B cell (primary cell): ENCODE data around the gene TSHZ3. TPM values are rescaled to one million over a fixed set of nuclear protein-coding genes. Genes with fewer than 3 reads are reported as not detected.

ENCODE experiments used
- ATAC-seq: fragments of 200-7000 bp; cut with Tn5 transposase; one replicate; pipeline ENCODE4 v1.10.0; 2021; ENCODE audit warnings: low read depth, mild to moderate bottlenecking, moderate number of reproducible peaks, moderate library complexity
- CTCF ChIA-PET: fragments of 350-600 bp; sonication (Branson Sonifier 250); formaldehyde crosslinking; loops from one replicate; lab custom pipeline; 2021; ENCODE audit warnings: antibody characterized with exemption, inconsistent platforms; lab: Charles Lee
- POLR2A ChIA-PET: fragments of 350-600 bp; sonication (Branson Sonifier 250); formaldehyde crosslinking; loops from one replicate; lab custom pipeline; 2021; ENCODE audit warnings: antibody characterized with exemption; lab: Charles Lee
- DNase-seq: peaks from one replicate; pipeline ENCODE4 v3.0.0; 2013
- H2AFZ ChIP-seq: 2 replicates; pipeline ENCODE4 v1.6.1; 2012; ENCODE audit warnings: mild to moderate bottlenecking, low read depth, low read length; ENCODE audit not compliant: insufficient read depth, poor library complexity, severe bottlenecking
- H3K27ac ChIP-seq, 2 donors: 1 replicate in 1 of 2; 2 replicates in 1 of 2; pipeline ENCODE4 v1.5.1; 2012 to 2013; ENCODE audit warnings: low read length in 2 of 2, mild to moderate bottlenecking in 2 of 2, moderate library complexity in 1 of 2
- H3K27me3 ChIP-seq, 4 experiments: fragments of 200-600 bp in 1 of 4; sonication (generic) in 1 of 4; replicated peaks in 1 of 4; 1 replicate in 2 of 4; 2 replicates in 2 of 4; pipeline versions ENCODE4 v1.6.1 to v1.7.0; 2013 to 2016; ENCODE audit warnings: low read length in 3 of 4, mild to moderate bottlenecking in 2 of 4, mixed read lengths in 1 of 4, moderate library complexity in 1 of 4; ENCODE audit not compliant: insufficient read depth in 4 of 4, control insufficient read depth in 3 of 4; ENCODE audit errors: control extremely low read depth in 1 of 4
- H3K36me3 ChIP-seq, 2 experiments: replicated peaks in 1 of 2; 1 replicate in 1 of 2; 2 replicates in 1 of 2; pipeline versions ENCODE4 v1.6.1 to v1.7.1; 2013; ENCODE audit warnings: low read length in 1 of 2; ENCODE audit not compliant: insufficient read depth in 2 of 2, control insufficient read depth in 1 of 2; ENCODE audit errors: control extremely low read depth in 1 of 2, extremely low read depth in 1 of 2
- H3K4me1 ChIP-seq, 2 donors: fragments of 200-600 bp in 1 of 2; sonication (generic) in 1 of 2; 1 replicate in 1 of 2; 2 replicates in 1 of 2; pipeline versions ENCODE4 v1.5.1 to v1.6.1; 2013 to 2017; ENCODE audit warnings: low read length in 2 of 2; ENCODE audit not compliant: control insufficient read depth in 2 of 2, insufficient read depth in 2 of 2
- H3K4me2 ChIP-seq: replicated peaks from 2 replicates; pipeline ENCODE3; 2012; ENCODE audit warnings: mild to moderate bottlenecking, low read depth, low read length; ENCODE audit not compliant: poor library complexity, severe bottlenecking
- H3K4me3 ChIP-seq, 5 experiments: fragments of 200-600 bp in 1 of 5; sonication (generic) in 1 of 5; 1 replicate in 3 of 5; 2 replicates in 2 of 5; pipeline versions ENCODE4 v1.5.1 to v1.7.0; 2011 to 2016; ENCODE audit warnings: low read length in 4 of 5, mild to moderate bottlenecking in 4 of 5, low read depth in 2 of 5, control low read depth in 1 of 5, moderate library complexity in 1 of 5; ENCODE audit not compliant: insufficient read depth in 1 of 5; ENCODE audit errors: control extremely low read depth in 1 of 5, extremely low read depth in 1 of 5
- H3K79me2 ChIP-seq: fragments of 200-600 bp; sonication (generic); one replicate; pipeline ENCODE4 v1.6.0; 2016; ENCODE audit warnings: low read length; ENCODE audit not compliant: control insufficient read depth, insufficient read depth
- H3K9ac ChIP-seq: fragments of 200-600 bp; sonication (generic); 2 replicates; pipeline ENCODE4 v1.6.1; 2017; ENCODE audit warnings: mild to moderate bottlenecking, low read length, moderate library complexity
- H3K9me3 ChIP-seq, 3 donors: one replicate each; pipeline versions ENCODE4 v1.6.1 to v1.7.1; 2013; ENCODE audit warnings: low read length in 2 of 3; ENCODE audit not compliant: control insufficient read depth in 2 of 3, insufficient read depth in 1 of 3; ENCODE audit errors: control extremely low read depth in 1 of 3
- H4K20me1 ChIP-seq: 2 replicates; pipeline ENCODE4 v1.6.0; 2012; ENCODE audit warnings: mild to moderate bottlenecking, low read length; ENCODE audit not compliant: insufficient read depth, control insufficient read depth, poor library complexity, severe bottlenecking
- H3K27ac Mint-ChIP-seq: one replicate; pipeline ENCODE4 v1.8.0; 2021; ENCODE audit warnings: mixed read lengths
- H3K27me3 Mint-ChIP-seq: one replicate; pipeline ENCODE4 v1.8.0; 2021; ENCODE audit warnings: mixed read lengths
- H3K4me1 Mint-ChIP-seq: one replicate; pipeline ENCODE4 v1.8.0; 2021; ENCODE audit warnings: mixed read lengths
- H3K4me3 Mint-ChIP-seq: one replicate; pipeline ENCODE4 v1.8.0; 2021; ENCODE audit warnings: mixed read lengths
- H3K9me3 Mint-ChIP-seq: one replicate; pipeline ENCODE4 v1.8.0; 2022; ENCODE audit warnings: mixed read lengths; ENCODE audit not compliant: insufficient read depth
- CTCF ChIP-seq: fragments of 200-600 bp; IDR thresholded peaks from one replicate; pipeline ENCODE4 v1.8.0; 2022; ENCODE audit warnings: antibody characterized with exemption, mild to moderate bottlenecking
- EZH2 ChIP-seq: IDR thresholded peaks from 2 replicates; pipeline ENCODE4 v1.6.1; 2012; ENCODE audit warnings: borderline replicate concordance, low read depth, mild to moderate bottlenecking, moderate library complexity, low read length; ENCODE audit not compliant: insufficient read depth, poor library complexity, severe bottlenecking
- WGBS: methylation state at CpG from one replicate; pipeline ENCODE4 v1.1.5; 2013; ENCODE audit warnings: missing lambda C conversion rate; ENCODE audit not compliant: insufficient coverage; 5-methylcytosine and 5-hydroxymethylcytosine counted together
- intact Hi-C: fragments of 100-400 bp; cut with micrococcal nuclease; formaldehyde crosslinking; loops from one replicate; pipeline ENCODE4 v1.10.0; 2022
- polyA plus RNA-seq: library from polyadenylated mRNA; depleted of rRNA; stranded (reverse); fragments of >200 nt; gene quantifications from 2 replicates; pipeline ENCODE4 v1.2.3, GENCODE V29; 2012
- total RNA-seq, 2 donors: library from RNA; stranded (reverse); fragments of 120-200 nt in 1 of 2; gene quantifications; 1 replicate in 1 of 2; 2 replicates in 1 of 2; pipeline versions ENCODE4 v1.2.3 to v1.2.4, GENCODE V29; 2013 to 2022

The TSHZ3 gene
- total and polyA plus RNA-seq, 2 donors (not counting 1 experiment from before 2014, with no cell fraction given) = 0.03 to 0.34 TPM

GRCh38 chr19:31332096-31332495, 17.1 kb downstream of the TSHZ3 start:
- Mint-ChIP-seq H3K9me3 (peaks cover 3% of the 10 kb centered on the region), H3K27me3 (peaks cover 4% of the 10 kb centered on the region), H3K27ac (no peak overlapping the region), H3K4me1 (no peaks in the 10 kb centered on the region), H3K4me3 (no peak overlapping the region)
- H3K4me1 ChIP-seq = no peaks in the 10 kb centered on the region
- H4K20me1 ChIP-seq = no peaks in the 10 kb centered on the region
- H2AFZ ChIP-seq = no peak overlapping the region
- WGBS = no CpG with 5 or more reads among the region's 8 CpGs
- intact Hi-C loops = no loop called here
- H3K36me3 ChIP-seq = no peaks in the 10 kb centered on the region
- peaks cover 0 to 4% (median 0%) of the 10 kb centered on the region in 4 experiments for H3K27me3 ChIP-seq
- H3K27ac ChIP-seq = no peak overlapping the region
- DNase-seq (no peak), ATAC-seq (no peak)
- H3K9ac ChIP-seq = no peak overlapping the region
- H3K9me3 ChIP-seq = peaks cover 0 to 5% (median 0%) of the 10 kb centered on the region in 3 donors
- no peak for TF ChIP-seq EZH2
- no peak for TF ChIP-seq CTCF
- CTCF ChIA-PET = no interaction called here
- no peak overlapping the region for H3K4me2 ChIP-seq
- H3K4me3 ChIP-seq = no peak overlapping the region
- H3K79me2 ChIP-seq = no peaks in the 10 kb centered on the region
- POLR2A ChIA-PET = no interaction called here

- no peaks in the 10 kb centered on the region for H3K36me3 ChIP-seq
- Mint-ChIP-seq H3K9me3 (peaks cover 3% of the 10 kb centered on the region), H3K4me3 (no peak overlapping the region), H3K4me1 (no peaks in the 10 kb centered on the region), H3K27ac (no peak overlapping the region), H3K27me3 (peaks cover 4% of the 10 kb centered on the region)
- H3K4me3 ChIP-seq = no peak overlapping the region
- H3K4me2 ChIP-seq = no peak overlapping the region
- peaks cover 0 to 4% (median 0%) of the 10 kb centered on the region in 4 experiments for H3K27me3 ChIP-seq
- ChIA-PET POLR2A (no interaction called here), CTCF (no interaction called here)
- H3K79me2 ChIP-seq = no peaks in the 10 kb centered on the region
- H3K27ac ChIP-seq = no peak overlapping the region
- H4K20me1 ChIP-seq = no peaks in the 10 kb centered on the region
- ATAC-seq = no peak
- peaks cover 0 to 5% (median 0%) of the 10 kb centered on the region in 3 donors for H3K9me3 ChIP-seq
- intact Hi-C loops = no loop called here
- no peak for TF ChIP-seq EZH2
- no peak for TF ChIP-seq CTCF
- WGBS = 90% methylated on average over 8 of the region's 11 CpGs
- DNase-seq = no peak
- no peaks in the 10 kb centered on the region for H3K4me1 ChIP-seq
- H3K9ac ChIP-seq = no peak overlapping the region
- H2AFZ ChIP-seq = no peak overlapping the region
These were observed 17.7 kb downstream of the TSHZ3 start for GRCh38 chr19:31331536-31331935.
